HCT116 (cell line): ENCODE measurements around the gene RNU5D-1. TPM values are rescaled to one million over a fixed set of nuclear protein-coding genes. Genes with fewer than 3 reads are reported as not detected.

Source experiments
- ATAC-seq: fragments of 200-7000 bp; cut with Tn5 transposase; 2 replicates; pipeline ENCODE4 v1.9.1; 2020; ENCODE audit warnings: mild to moderate bottlenecking, moderate library complexity
- BruUV-seq: library from RNA; stranded (reverse); fragments of 400-500 nt; replicated peaks from 2 replicates; lab custom pipeline; 2021; lab: Mats Ljungman, UMichigan
- CTCF ChIA-PET: fragments of 300-600 bp; sonication (Branson Sonifier 250); formaldehyde crosslinking; loops from one replicate; lab custom pipeline; 2021; ENCODE audit warnings: antibody characterized with exemption; lab: Charles Lee
- POLR2A ChIA-PET: fragments of 300-600, 350-600 bp; sonication (Branson Sonifier 250); formaldehyde crosslinking; loops from one replicate; lab custom pipeline; 2021; ENCODE audit warnings: antibody characterized with exemption; lab: Charles Lee
- RAD21 ChIA-PET, 2 experiments: fragments of 300-600 bp; sonication (Branson Sonifier 250); formaldehyde crosslinking; loops; one replicate each; lab custom pipeline; 2023; ENCODE audit warnings: low total read pairs in 2 of 2; ENCODE audit not compliant: uncharacterized antibody in 2 of 2, unreplicated experiment in 2 of 2, low non-redundant PET in 1 of 2; lab: Charles Lee
- DNase-seq: peaks from one replicate; pipeline ENCODE4 v3.0.0-alpha.2; 2010; ENCODE audit warnings: low read depth, low spot score
- H2AFZ ChIP-seq: fragments of 200-600 bp; shearing (Covaris generic), sonication (generic); 2 replicates; pipeline ENCODE4 v1.6.1; 2017; ENCODE audit warnings: low read depth, mixed run types, mixed read lengths, antibody characterized with exemption, low read length; ENCODE audit not compliant: poor library complexity, severe bottlenecking
- H3K27ac ChIP-seq: 2 replicates; pipeline ENCODE4 v1.5.1; 2012; ENCODE audit warnings: low read depth, low read length
- H3K27me3 ChIP-seq: fragments of 200-600 bp; sonication (generic); 2 replicates; pipeline ENCODE4 v1.6.1; 2016; ENCODE audit warnings: mixed run types, low read length, mixed read lengths; ENCODE audit not compliant: insufficient read depth
- H3K36me3 ChIP-seq, 2 experiments: fragments of 200-500 bp in 1 of 2; fragments of 200-600 bp in 1 of 2; sonication (Bioruptor generic) in 1 of 2; sonication (generic) in 1 of 2; 2 replicates each; pipeline versions ENCODE4 v1.5.1 to v1.6.1; 2014 to 2016; ENCODE audit warnings: low read length in 2 of 2, inconsistent platforms in 1 of 2, mixed read lengths in 1 of 2, mixed run types in 1 of 2; ENCODE audit not compliant: insufficient read depth in 2 of 2, control insufficient read depth in 1 of 2
- H3K4me1 ChIP-seq, 2 experiments: fragments of 200-600 bp in 1 of 2; sonication (generic) in 1 of 2; 2 replicates each; pipeline versions ENCODE4 v1.5.1 to v1.6.1; 2012 to 2017; ENCODE audit warnings: low read length in 2 of 2, inconsistent platforms in 1 of 2, mild to moderate bottlenecking in 1 of 2, mixed read lengths in 1 of 2, mixed run types in 1 of 2, moderate library complexity in 1 of 2; ENCODE audit not compliant: insufficient read depth in 2 of 2, control insufficient read depth in 1 of 2
- H3K4me2 ChIP-seq: fragments of 200-600 bp; sonication (generic); 2 replicates; pipeline ENCODE4 v1.6.1; 2017; ENCODE audit warnings: mixed run types, low read length, mixed read lengths
- H3K4me3 ChIP-seq, 2 experiments: fragments of 200-600 bp in 1 of 2; sonication (generic) in 1 of 2; replicated peaks in 1 of 2; 2 replicates each; pipeline ENCODE4 v1.5.1; 2011 to 2016; ENCODE audit warnings: low read length in 2 of 2, control low read depth in 1 of 2, low read depth in 1 of 2, mild to moderate bottlenecking in 1 of 2, mixed read lengths in 1 of 2, mixed run types in 1 of 2
- H3K79me2 ChIP-seq: fragments of 200-600 bp; sonication (generic); 2 replicates; pipeline ENCODE4 v1.6.1; 2017; ENCODE audit warnings: mild to moderate bottlenecking, mixed run types, low read length, moderate library complexity, mixed read lengths; ENCODE audit not compliant: insufficient read depth
- H3K9ac ChIP-seq: fragments of 200-600 bp; sonication (generic); 2 replicates; pipeline ENCODE4 v1.6.1; 2016; ENCODE audit warnings: low read length, mixed read lengths
- H3K9me2 ChIP-seq: fragments of 200-600 bp; sonication (generic), shearing (Covaris generic); 2 replicates; pipeline ENCODE4 v1.6.1; 2017; ENCODE audit warnings: mixed run types, mild to moderate bottlenecking, moderate library complexity; ENCODE audit not compliant: insufficient read depth
- H3K9me3 ChIP-seq, 2 experiments: fragments of 200-500 bp in 1 of 2; fragments of 200-600 bp in 1 of 2; sonication (Bioruptor generic) in 1 of 2; sonication (generic) in 1 of 2; 2 replicates each; pipeline ENCODE4 v1.6.1; 2014 to 2017; ENCODE audit warnings: low read length in 2 of 2, mixed read lengths in 2 of 2, inconsistent platforms in 1 of 2, low read depth in 1 of 2, mild to moderate bottlenecking in 1 of 2, mixed run types in 1 of 2, moderate library complexity in 1 of 2; ENCODE audit not compliant: control insufficient read depth in 1 of 2, insufficient read depth in 1 of 2
- H4K20me1 ChIP-seq: fragments of 200-600 bp; sonication (generic), shearing (Covaris generic); 2 replicates; pipeline ENCODE4 v1.6.1; 2017; ENCODE audit warnings: mixed run types, mild to moderate bottlenecking, moderate library complexity; ENCODE audit not compliant: insufficient read depth
- EGR1 ChIP-seq: IDR thresholded peaks from 2 replicates; pipeline ENCODE4 v1.6.1; 2012; ENCODE audit warnings: low read depth
- ELF1 ChIP-seq: IDR thresholded peaks from 2 replicates; pipeline ENCODE4 v1.6.1; 2012; ENCODE audit warnings: low read depth, borderline replicate concordance
- EZH2phosphoT487 ChIP-seq: fragments of 200-600 bp; IDR thresholded peaks from 2 replicates; pipeline ENCODE4 v1.6.1; 2018; ENCODE audit warnings: antibody characterized with exemption, borderline replicate concordance
- POLR2A ChIP-seq: IDR thresholded peaks from 2 replicates; pipeline ENCODE4 v1.7.0; 2011; ENCODE audit warnings: borderline replicate concordance; ENCODE audit not compliant: insufficient read depth, insufficient read length; ENCODE audit errors: extremely low read depth
- POLR2AphosphoS5 ChIP-seq: IDR thresholded peaks from 2 replicates; pipeline ENCODE4 v1.6.1; 2011; ENCODE audit warnings: mild to moderate bottlenecking, low read depth, low read length, moderate library complexity
- RAD21 ChIP-seq: IDR thresholded peaks from 2 replicates; pipeline ENCODE4 v1.6.1; 2012; ENCODE audit warnings: low read depth, mild to moderate bottlenecking
- SP1 ChIP-seq: IDR thresholded peaks from 2 replicates; pipeline ENCODE4 v1.6.1; 2012; ENCODE audit warnings: low read depth
- SRF ChIP-seq: IDR thresholded peaks from 2 replicates; pipeline ENCODE4 v1.6.1; 2012; ENCODE audit warnings: low read depth
- TCF7L2 ChIP-seq: IDR thresholded peaks from 2 replicates; pipeline ENCODE4 v1.7.0; 2011; ENCODE audit warnings: borderline replicate concordance, inconsistent platforms; ENCODE audit not compliant: insufficient read depth, insufficient read length; ENCODE audit errors: extremely low read depth
- intact Hi-C: fragments of 100-400 bp; cut with micrococcal nuclease; formaldehyde crosslinking; loops from 2 replicates; pipeline ENCODE4 v1.10.0; 2022
- total RNA-seq: library from RNA; stranded (reverse); gene quantifications from one replicate; pipeline ENCODE4 v1.2.1, GENCODE V29; 2021; ENCODE audit not compliant: unreplicated experiment
- TF ChIP-seq, protein P1 (sequence below): IDR thresholded peaks from 2 replicates; pipeline ENCODE4 v1.6.1; 2011; ENCODE audit warnings: mild to moderate bottlenecking, low read length, moderate library complexity; ENCODE audit not compliant: insufficient replicate concordance; ENCODE audit errors: extremely low read depth
- TF ChIP-seq, protein P2 (sequence below): IDR thresholded peaks from 2 replicates; pipeline ENCODE4 v1.6.1; 2012; ENCODE audit warnings: low read depth

The RNU5D-1 gene
- total RNA-seq, 1 experiment from 2014 or later = not detected

DNA sequence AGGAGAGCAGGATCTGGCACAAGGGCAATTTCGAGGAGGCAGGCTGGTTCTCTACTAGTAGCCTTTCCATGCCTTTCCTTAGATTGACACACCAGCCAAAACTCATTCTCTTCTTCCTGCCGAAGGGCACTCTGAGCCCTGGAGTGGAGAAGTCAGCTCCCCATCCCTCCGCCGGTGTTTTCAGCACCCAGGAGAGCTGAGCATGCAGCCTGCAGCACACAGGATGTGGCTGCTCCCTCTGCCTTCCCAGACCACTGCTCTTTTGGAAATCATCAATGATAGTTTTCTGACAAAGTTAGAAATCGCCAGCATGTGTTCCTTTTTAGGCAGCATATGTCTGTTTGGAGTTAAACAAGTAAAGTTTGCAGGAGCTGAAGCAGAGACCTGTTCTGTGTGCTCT, 11.7 kb downstream of the RNU5D-1 start:
- Histone ChIP-seq H3K9ac (no peak overlapping the region), H3K36me3 (no peaks in the 10 kb centered on the region), H3K9me2 (no peaks in the 10 kb centered on the region), H2AFZ (no peak overlapping the region), H3K4me2 (no peak overlapping the region), H4K20me1 (no peaks in the 10 kb centered on the region), H3K4me3 (no peak overlapping the region), H3K4me1 (peaks cover 8 to 32% of the 10 kb centered on the region in 2 experiments), H3K27me3 (no peaks in the 10 kb centered on the region), H3K27ac (no peak overlapping the region), H3K9me3 (no peaks in the 10 kb centered on the region), H3K79me2 (no peaks in the 10 kb centered on the region)
- ChIA-PET POLR2A (interaction anchor here (0.7 to 1.3 kb wide), 4 partner anchors 11 to 81 kb away, joined by 3 to 5 read pairs (median 3); partner anchors contain the start of genes PLK3 and RNU5D-1), CTCF (interaction anchor here (1.1 kb wide), 1 partner anchor 12 kb away, joined by 3 read pairs; no protein-coding TSS in a partner anchor), RAD21 (no interaction called here)
- intact Hi-C loops = no loop called here
- no peak for TF ChIP-seq EZH2phosphoT487
- TF ChIP-seq, protein P1, sequence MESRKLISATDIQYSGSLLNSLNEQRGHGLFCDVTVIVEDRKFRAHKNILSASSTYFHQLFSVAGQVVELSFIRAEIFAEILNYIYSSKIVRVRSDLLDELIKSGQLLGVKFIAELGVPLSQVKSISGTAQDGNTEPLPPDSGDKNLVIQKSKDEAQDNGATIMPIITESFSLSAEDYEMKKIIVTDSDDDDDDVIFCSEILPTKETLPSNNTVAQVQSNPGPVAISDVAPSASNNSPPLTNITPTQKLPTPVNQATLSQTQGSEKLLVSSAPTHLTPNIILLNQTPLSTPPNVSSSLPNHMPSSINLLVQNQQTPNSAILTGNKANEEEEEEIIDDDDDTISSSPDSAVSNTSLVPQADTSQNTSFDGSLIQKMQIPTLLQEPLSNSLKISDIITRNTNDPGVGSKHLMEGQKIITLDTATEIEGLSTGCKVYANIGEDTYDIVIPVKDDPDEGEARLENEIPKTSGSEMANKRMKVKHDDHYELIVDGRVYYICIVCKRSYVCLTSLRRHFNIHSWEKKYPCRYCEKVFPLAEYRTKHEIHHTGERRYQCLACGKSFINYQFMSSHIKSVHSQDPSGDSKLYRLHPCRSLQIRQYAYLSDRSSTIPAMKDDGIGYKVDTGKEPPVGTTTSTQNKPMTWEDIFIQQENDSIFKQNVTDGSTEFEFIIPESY = no peak
- no peak for DNase-seq
- ATAC-seq = no peak
- BruUV-seq = no TSS peak

GRCh38 chr1:44718091-44718490, 12.9 kb downstream of the RNU5D-1 start:
- Histone ChIP-seq H3K79me2 (no peaks in the 10 kb centered on the region), H3K4me3 (no peak overlapping the region), H2AFZ (no peak overlapping the region), H3K4me1 (peaks cover 16 to 40% of the 10 kb centered on the region in 2 experiments), H3K36me3 (no peaks in the 10 kb centered on the region), H3K9me2 (no peaks in the 10 kb centered on the region), H3K4me2 (no peak overlapping the region), H3K9me3 (no peaks in the 10 kb centered on the region), H3K27me3 (no peaks in the 10 kb centered on the region), H3K27ac (no peak overlapping the region), H4K20me1 (no peaks in the 10 kb centered on the region), H3K9ac (no peak overlapping the region)
- DNase-seq = no peak
- CTCF ChIA-PET = interaction anchor here (1.1 kb wide), 1 partner anchor 13 kb away, joined by 3 read pairs; no protein-coding TSS in a partner anchor
- BruUV-seq = no TSS peak
- RAD21 ChIA-PET = no interaction called here
- no peak for ATAC-seq
- POLR2A ChIA-PET = interaction anchor here (1.1 to 2.8 kb wide), 4 partner anchors 11 to 101 kb away, joined by 3 to 21 read pairs (median 3); partner anchors contain the start of genes PLK3 and RNU5D-1
- intact Hi-C loops = no loop called here
- TF ChIP-seq RAD21 (no peak), POLR2A (no peak), SRF (no peak), ELF1 (no peak), EZH2phosphoT487 (no peak), EGR1 (no peak), POLR2AphosphoS5 (no peak), SP1 (no peak), TCF7L2 (no peak)
- TF ChIP-seq, protein P2, sequence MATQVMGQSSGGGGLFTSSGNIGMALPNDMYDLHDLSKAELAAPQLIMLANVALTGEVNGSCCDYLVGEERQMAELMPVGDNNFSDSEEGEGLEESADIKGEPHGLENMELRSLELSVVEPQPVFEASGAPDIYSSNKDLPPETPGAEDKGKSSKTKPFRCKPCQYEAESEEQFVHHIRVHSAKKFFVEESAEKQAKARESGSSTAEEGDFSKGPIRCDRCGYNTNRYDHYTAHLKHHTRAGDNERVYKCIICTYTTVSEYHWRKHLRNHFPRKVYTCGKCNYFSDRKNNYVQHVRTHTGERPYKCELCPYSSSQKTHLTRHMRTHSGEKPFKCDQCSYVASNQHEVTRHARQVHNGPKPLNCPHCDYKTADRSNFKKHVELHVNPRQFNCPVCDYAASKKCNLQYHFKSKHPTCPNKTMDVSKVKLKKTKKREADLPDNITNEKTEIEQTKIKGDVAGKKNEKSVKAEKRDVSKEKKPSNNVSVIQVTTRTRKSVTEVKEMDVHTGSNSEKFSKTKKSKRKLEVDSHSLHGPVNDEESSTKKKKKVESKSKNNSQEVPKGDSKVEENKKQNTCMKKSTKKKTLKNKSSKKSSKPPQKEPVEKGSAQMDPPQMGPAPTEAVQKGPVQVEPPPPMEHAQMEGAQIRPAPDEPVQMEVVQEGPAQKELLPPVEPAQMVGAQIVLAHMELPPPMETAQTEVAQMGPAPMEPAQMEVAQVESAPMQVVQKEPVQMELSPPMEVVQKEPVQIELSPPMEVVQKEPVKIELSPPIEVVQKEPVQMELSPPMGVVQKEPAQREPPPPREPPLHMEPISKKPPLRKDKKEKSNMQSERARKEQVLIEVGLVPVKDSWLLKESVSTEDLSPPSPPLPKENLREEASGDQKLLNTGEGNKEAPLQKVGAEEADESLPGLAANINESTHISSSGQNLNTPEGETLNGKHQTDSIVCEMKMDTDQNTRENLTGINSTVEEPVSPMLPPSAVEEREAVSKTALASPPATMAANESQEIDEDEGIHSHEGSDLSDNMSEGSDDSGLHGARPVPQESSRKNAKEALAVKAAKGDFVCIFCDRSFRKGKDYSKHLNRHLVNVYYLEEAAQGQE = no peak
